HEK293T (cell line): ENCODE data around the gene AGBL4.

Source experiments
- FOXA1 ChIP-seq: fragments of 450-650 bp; IDR thresholded peaks from 2 replicates; pipeline ENCODE4 v1.6.1; 2016; ENCODE audit warnings: mild to moderate bottlenecking
- FOXK2 ChIP-seq: fragments of 450-650 bp; IDR thresholded peaks from 2 replicates; pipeline ENCODE4 v1.6.1; 2016; ENCODE audit warnings: mild to moderate bottlenecking
- SP1 ChIP-seq: fragments of 450-650 bp; IDR thresholded peaks from 2 replicates; pipeline ENCODE4 v1.6.1; 2017

GRCh38 chr1:48940354-48940753 lies 1083.4 kb downstream of the AGBL4 start:
- TF ChIP-seq SP1 (no peak), FOXA1 (no peak), FOXK2 (no peak)
